ENCODE measurements around the gene PIK3C2G. TPM values are rescaled to one million over a fixed set of nuclear protein-coding genes. Genes with fewer than 3 reads are reported as not detected.

The PIK3C2G gene
- polyA plus RNA-seq, 1 of the 3 experiments (the other 2 are of a cell fraction): 0.02 TPM

DNA sequence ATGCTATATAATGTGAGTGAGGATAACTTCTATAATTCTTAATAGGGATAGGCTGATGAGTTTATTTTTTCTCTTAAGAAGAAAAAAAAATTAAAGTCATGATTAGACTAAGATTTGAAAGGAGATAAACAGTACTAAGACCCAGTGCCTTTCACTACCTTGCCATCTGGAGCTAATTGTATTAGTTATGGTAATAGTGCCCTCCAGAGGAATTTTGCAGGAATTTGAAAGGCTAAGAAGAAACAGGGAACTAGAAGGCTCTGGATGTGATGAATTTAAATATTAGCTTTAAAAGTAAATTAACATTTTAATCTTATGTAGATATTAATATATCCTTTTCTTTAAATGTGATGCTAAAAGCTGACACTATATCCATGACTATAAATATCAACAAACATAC is 36.6 kb upstream of the PIK3C2G start:
- Histone ChIP-seq H3K4me3 (ENCODE audit: low read depth in 2 of 2, low read length in 1 of 2) (no peak overlapping the region), H3F3A (replicated peaks; ENCODE audit: insufficient read depth) (peaks cover 5% of the 10 kb centered on the region), H3K27me3 (ENCODE audit: insufficient read depth) (no peaks in the 10 kb centered on the region; the same call in 1 of the 2 replicates), H4K20me1 (ENCODE audit: insufficient read depth) (no peaks in the 10 kb centered on the region), H3K9ac (no peak overlapping the region), H3K36me3 (replicated peaks in 1 of 2; ENCODE audit: control insufficient read depth in 1 of 2, insufficient read depth in 2 of 2, low read length in 1 of 2) (no peaks in the 10 kb centered on the region), H3K4me2 (no peak overlapping the region), H2AFZ (ENCODE audit: low read depth) (no peak overlapping the region), H3K79me2 (ENCODE audit: insufficient read depth) (no peaks in the 10 kb centered on the region), H3K9me2 (no peaks in the 10 kb centered on the region), H3K27ac (ENCODE audit: low read depth in 2 of 2, low read length in 1 of 2) (no peak overlapping the region; a peak in 1 of 4 replicates), H3K9me3 (no peaks in the 10 kb centered on the region), H3K4me1 (ENCODE audit: control insufficient read depth in 1 of 2, insufficient read depth in 2 of 2, low read depth in 1 of 2, low read length in 1 of 2) (no peaks in the 10 kb centered on the region)
- ChIA-PET POLR2A (no interaction called here), CTCF (interaction anchor here (1.0 to 1.7 kb wide), 2 partner anchors 25 to 65 kb away, joined by 4 to 5 read pairs; no protein-coding TSS in a partner anchor)
- TF ChIP-seq CTCF (IDR thresholded peaks at IDR 0.05): peak; percentile 61
- peak; percentile 50 for TF ChIP-seq TCF12 (IDR thresholded peaks at IDR 0.05)
- TF ChIP-seq RAD21 (IDR thresholded peaks at IDR 0.05; ENCODE audit: low read length): peak; percentile 47
- no peak for TF ChIP-seq MXI1 (IDR thresholded peaks at IDR 0.05; ENCODE audit: low read depth, low read length)
- peak; percentile 34 for TF ChIP-seq SMC3 (IDR thresholded peaks at IDR 0.05; ENCODE audit: low read depth, low read length)
- TF ChIP-seq EP300 (IDR thresholded peaks at IDR 0.05; ENCODE audit: borderline replicate concordance in 1 of 2, low read depth in 1 of 2, low read length in 1 of 2): no peak
- TF ChIP-seq CHD2 (IDR thresholded peaks at IDR 0.05; ENCODE audit: low read length, partially characterized antibody): no peak
- DNase-seq: peak; percentile 1

GRCh38 chr12:18239526-18239925 is 21.8 kb upstream of the PIK3C2G start:
- no peak for DNase-seq
- no peaks in the 10 kb centered on the region for H3K9me2 ChIP-seq
- no peak overlapping the region for H2AFZ ChIP-seq (ENCODE audit: low read depth)
- H3K36me3 ChIP-seq (replicated peaks in 1 of 2; ENCODE audit: control insufficient read depth in 1 of 2, insufficient read depth in 2 of 2, low read length in 1 of 2): no peaks in the 10 kb centered on the region
- no peaks in the 10 kb centered on the region for H3K79me2 ChIP-seq (ENCODE audit: insufficient read depth)
- no peak overlapping the region for H3K27ac ChIP-seq (ENCODE audit: low read depth in 2 of 2, low read length in 1 of 2)
- ChIA-PET CTCF (interaction anchor here (5.6 kb wide), 1 partner anchor 11 kb away, joined by 30 read pairs; no protein-coding TSS in a partner anchor), POLR2A (no interaction called here)
- H3K4me3 ChIP-seq (ENCODE audit: low read depth in 2 of 2, low read length in 1 of 2): no peak overlapping the region
- H3K4me2 ChIP-seq: no peak overlapping the region
- H3K27me3 ChIP-seq (ENCODE audit: insufficient read depth): no peaks in the 10 kb centered on the region
- H3F3A ChIP-seq (replicated peaks; ENCODE audit: insufficient read depth): no peaks in the 10 kb centered on the region
- 0 out of 2 replicates have a peak, but pooled peaks cover 5% of the 10 kb centered on the region for H3K9me3 ChIP-seq
- WGBS (ENCODE audit: low lambda C conversion rate): 4% methylated on average over 1 of the region's 1 CpG
- TF ChIP-seq ELF1 (IDR thresholded peaks at IDR 0.05) (no peak), RAD21 (IDR thresholded peaks at IDR 0.05; ENCODE audit: low read length) (no peak), SMC3 (IDR thresholded peaks at IDR 0.05; ENCODE audit: low read depth, low read length) (no peak), TCF12 (IDR thresholded peaks at IDR 0.05) (no peak)
- H3K9ac ChIP-seq: no peak overlapping the region
- no peaks in the 10 kb centered on the region for H4K20me1 ChIP-seq (ENCODE audit: insufficient read depth)
- no peaks in the 10 kb centered on the region for H3K4me1 ChIP-seq (ENCODE audit: control insufficient read depth in 1 of 2, insufficient read depth in 2 of 2, low read depth in 1 of 2, low read length in 1 of 2)

GRCh38 chr12:18242380-18243089 is 18.8 kb upstream of the PIK3C2G start:
- Histone ChIP-seq H3K27me3 (ENCODE audit: insufficient read depth) (no peaks in the 10 kb centered on the region), H3K4me1 (ENCODE audit: control insufficient read depth in 1 of 2, insufficient read depth in 2 of 2, low read depth in 1 of 2, low read length in 1 of 2) (no peaks in the 10 kb centered on the region), H3K9ac (no peak overlapping the region), H3K4me2 (no peak overlapping the region), H3K9me3 (no peaks in the 10 kb centered on the region), H3K36me3 (replicated peaks in 1 of 2; ENCODE audit: control insufficient read depth in 1 of 2, insufficient read depth in 2 of 2, low read length in 1 of 2) (no peaks in the 10 kb centered on the region), H3K9me2 (no peaks in the 10 kb centered on the region), H3K4me3 (ENCODE audit: low read depth in 2 of 2, low read length in 1 of 2) (no peak overlapping the region), H3K79me2 (ENCODE audit: insufficient read depth) (no peaks in the 10 kb centered on the region), H4K20me1 (ENCODE audit: insufficient read depth) (no peaks in the 10 kb centered on the region), H3F3A (replicated peaks; ENCODE audit: insufficient read depth) (no peaks in the 10 kb centered on the region), H3K27ac (ENCODE audit: low read depth in 2 of 2, low read length in 1 of 2) (no peak overlapping the region), H2AFZ (ENCODE audit: low read depth) (no peak overlapping the region)
- ChIA-PET CTCF (interaction anchor here (5.6 kb wide), 1 partner anchor 8 kb away, joined by 30 read pairs; no protein-coding TSS in a partner anchor), POLR2A (no interaction called here)
- WGBS (ENCODE audit: low lambda C conversion rate): 23% methylated on average over 7 of the region's 7 CpGs
- DNase-seq: no peak
- TF ChIP-seq ELF1 (IDR thresholded peaks at IDR 0.05): no peak
- TF ChIP-seq TAF1 (IDR thresholded peaks at IDR 0.05; ENCODE audit: borderline replicate concordance, low read depth, low read length): no peak
- TF ChIP-seq, protein P1, sequence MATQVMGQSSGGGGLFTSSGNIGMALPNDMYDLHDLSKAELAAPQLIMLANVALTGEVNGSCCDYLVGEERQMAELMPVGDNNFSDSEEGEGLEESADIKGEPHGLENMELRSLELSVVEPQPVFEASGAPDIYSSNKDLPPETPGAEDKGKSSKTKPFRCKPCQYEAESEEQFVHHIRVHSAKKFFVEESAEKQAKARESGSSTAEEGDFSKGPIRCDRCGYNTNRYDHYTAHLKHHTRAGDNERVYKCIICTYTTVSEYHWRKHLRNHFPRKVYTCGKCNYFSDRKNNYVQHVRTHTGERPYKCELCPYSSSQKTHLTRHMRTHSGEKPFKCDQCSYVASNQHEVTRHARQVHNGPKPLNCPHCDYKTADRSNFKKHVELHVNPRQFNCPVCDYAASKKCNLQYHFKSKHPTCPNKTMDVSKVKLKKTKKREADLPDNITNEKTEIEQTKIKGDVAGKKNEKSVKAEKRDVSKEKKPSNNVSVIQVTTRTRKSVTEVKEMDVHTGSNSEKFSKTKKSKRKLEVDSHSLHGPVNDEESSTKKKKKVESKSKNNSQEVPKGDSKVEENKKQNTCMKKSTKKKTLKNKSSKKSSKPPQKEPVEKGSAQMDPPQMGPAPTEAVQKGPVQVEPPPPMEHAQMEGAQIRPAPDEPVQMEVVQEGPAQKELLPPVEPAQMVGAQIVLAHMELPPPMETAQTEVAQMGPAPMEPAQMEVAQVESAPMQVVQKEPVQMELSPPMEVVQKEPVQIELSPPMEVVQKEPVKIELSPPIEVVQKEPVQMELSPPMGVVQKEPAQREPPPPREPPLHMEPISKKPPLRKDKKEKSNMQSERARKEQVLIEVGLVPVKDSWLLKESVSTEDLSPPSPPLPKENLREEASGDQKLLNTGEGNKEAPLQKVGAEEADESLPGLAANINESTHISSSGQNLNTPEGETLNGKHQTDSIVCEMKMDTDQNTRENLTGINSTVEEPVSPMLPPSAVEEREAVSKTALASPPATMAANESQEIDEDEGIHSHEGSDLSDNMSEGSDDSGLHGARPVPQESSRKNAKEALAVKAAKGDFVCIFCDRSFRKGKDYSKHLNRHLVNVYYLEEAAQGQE (IDR thresholded peaks at IDR 0.05; ENCODE audit: low read depth, low read length): no peak
- TF ChIP-seq RFX5 (IDR thresholded peaks at IDR 0.05; ENCODE audit: low read length): no peak
- TF ChIP-seq TCF12 (IDR thresholded peaks at IDR 0.05): no peak
- no peak for TF ChIP-seq EP300 (IDR thresholded peaks at IDR 0.05; ENCODE audit: borderline replicate concordance in 1 of 2, low read depth in 1 of 2, low read length in 1 of 2)
- no peak for TF ChIP-seq SMC3 (IDR thresholded peaks at IDR 0.05; ENCODE audit: low read depth, low read length)
- TF ChIP-seq SIN3A (IDR thresholded peaks at IDR 0.05; ENCODE audit: borderline replicate concordance, low read depth, low read length): no peak

Data from SK-N-SH (cell line).